Fibroblast of lung (primary cell): ENCODE data around the gene ZNF346.
"Not testable (repeated sequence)": the region's sequence is repeated elsewhere in the genome, so short reads cannot be mapped to it uniquely, and the experiment has no call there.

Source experiments
- EZH2 ChIP-seq: IDR thresholded peaks from 2 replicates; pipeline ENCODE4 v1.5.1; 2012; ENCODE audit warnings: low read length, control low read depth, mild to moderate bottlenecking; ENCODE audit errors: missing control alignments
- TF ChIP-seq, protein P1 (sequence below), 2 donors: IDR thresholded peaks in 1 of 2; conservative IDR thresholded peaks in 1 of 2; 1 replicate in 1 of 2; 2 replicates in 1 of 2; pipeline ENCODE4 v1.5.1; 2011 to 2012; ENCODE audit warnings: low read length in 2 of 2, control low read depth in 1 of 2, inconsistent platforms in 1 of 2, low read depth in 1 of 2, mild to moderate bottlenecking in 1 of 2

DNA sequence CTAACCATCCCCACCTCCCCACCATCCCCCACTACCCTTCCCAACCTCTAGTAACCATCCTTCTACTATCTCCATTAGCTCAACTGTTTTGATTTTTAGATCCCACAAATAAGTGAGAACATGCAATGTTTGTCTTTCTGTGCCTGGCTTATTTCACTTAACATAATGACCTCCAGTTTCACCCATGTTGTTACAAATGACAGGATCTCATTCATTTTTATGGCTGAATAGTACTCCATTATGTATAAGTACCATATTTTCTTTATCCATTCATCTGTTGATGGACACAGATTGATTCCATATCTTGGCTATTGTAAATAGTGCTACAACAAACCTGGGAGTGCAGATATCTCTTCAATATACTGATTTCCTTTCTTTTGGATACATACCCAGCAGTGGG is 23.0 kb upstream of the ZNF346 start:
- TF ChIP-seq, protein P1, sequence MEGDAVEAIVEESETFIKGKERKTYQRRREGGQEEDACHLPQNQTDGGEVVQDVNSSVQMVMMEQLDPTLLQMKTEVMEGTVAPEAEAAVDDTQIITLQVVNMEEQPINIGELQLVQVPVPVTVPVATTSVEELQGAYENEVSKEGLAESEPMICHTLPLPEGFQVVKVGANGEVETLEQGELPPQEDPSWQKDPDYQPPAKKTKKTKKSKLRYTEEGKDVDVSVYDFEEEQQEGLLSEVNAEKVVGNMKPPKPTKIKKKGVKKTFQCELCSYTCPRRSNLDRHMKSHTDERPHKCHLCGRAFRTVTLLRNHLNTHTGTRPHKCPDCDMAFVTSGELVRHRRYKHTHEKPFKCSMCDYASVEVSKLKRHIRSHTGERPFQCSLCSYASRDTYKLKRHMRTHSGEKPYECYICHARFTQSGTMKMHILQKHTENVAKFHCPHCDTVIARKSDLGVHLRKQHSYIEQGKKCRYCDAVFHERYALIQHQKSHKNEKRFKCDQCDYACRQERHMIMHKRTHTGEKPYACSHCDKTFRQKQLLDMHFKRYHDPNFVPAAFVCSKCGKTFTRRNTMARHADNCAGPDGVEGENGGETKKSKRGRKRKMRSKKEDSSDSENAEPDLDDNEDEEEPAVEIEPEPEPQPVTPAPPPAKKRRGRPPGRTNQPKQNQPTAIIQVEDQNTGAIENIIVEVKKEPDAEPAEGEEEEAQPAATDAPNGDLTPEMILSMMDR (conservative IDR thresholded peaks at IDR 0.05 in 1 of 2, IDR thresholded peaks at IDR 0.05 in 1 of 2; ENCODE audit: low read depth in 1 of 2, low read length in 2 of 2) = not testable (repeated sequence)
- not testable (repeated sequence) for TF ChIP-seq EZH2
